SKM-1 (cell line): ENCODE data around the gene SCAF11.

Experiments
- DNase-seq: peaks from one replicate; lab custom pipeline; 2025; ENCODE audit not compliant: unreplicated experiment; lab: John Stamatoyannopoulos, UW

Gene SCAF11

DNA sequence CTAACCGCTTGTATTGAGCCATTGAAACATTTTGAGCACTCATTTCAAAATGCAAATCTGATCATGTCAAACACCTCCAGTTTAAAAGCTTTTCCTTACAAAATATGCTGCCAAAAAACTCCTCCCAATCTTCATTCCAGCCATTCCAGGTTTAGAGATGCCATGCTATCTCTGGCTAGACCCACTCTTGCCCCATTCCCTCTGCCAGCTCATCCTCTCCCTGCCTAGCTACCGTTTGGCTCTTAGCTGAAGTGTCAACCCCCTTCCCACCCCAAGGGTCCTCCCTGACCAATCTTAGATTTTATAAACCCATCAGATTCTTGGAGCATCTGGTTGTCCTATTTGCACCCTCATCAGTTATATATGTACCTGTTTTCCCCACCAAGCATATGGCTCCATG, 75.0 kb downstream of the SCAF11 start:
- DNase-seq = no peak

DNA sequence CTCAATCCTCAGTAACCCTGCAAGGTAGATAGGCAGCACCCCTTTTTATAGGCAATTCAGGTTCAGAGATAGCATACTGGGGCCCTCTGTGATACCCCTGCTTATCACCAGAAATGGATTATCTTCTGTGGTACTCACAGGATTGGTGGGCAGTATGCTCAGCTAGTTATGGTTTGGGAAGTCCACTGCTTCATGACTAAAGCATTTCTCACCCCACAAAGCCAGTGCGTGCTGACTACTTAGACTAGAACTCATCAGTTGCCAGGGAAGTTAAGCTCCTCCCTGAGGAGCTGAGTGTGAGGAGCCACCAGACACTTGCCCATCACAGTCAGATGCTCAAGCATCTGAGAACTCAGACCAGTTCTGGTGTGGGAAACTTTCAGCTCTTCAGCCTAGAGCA, 76.3 kb downstream of the SCAF11 start:
- DNase-seq = no peak

DNA sequence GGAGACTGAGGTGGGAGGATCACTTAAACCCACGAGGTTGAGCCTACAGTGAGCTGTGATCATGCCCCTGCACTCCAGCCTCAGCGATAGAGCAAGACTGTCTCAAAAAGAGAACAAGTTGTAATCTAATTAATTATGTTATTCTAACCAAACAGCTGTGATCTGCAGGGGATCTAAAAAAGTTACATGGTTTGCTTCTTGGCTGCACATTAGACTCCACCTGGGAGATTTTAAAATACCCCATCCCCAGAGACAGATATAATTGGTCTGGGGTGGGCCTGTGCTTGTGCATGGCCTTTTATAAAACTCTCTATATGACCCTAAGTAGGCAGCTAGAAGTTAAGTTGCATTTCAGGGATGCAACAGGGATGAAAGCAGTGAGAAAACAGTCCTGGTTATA, 76.7 kb downstream of the SCAF11 start:
- no peak for DNase-seq

GRCh38 chr12:45912774-45913173, 77.6 kb downstream of the SCAF11 start:
- DNase-seq = no peak

DNA sequence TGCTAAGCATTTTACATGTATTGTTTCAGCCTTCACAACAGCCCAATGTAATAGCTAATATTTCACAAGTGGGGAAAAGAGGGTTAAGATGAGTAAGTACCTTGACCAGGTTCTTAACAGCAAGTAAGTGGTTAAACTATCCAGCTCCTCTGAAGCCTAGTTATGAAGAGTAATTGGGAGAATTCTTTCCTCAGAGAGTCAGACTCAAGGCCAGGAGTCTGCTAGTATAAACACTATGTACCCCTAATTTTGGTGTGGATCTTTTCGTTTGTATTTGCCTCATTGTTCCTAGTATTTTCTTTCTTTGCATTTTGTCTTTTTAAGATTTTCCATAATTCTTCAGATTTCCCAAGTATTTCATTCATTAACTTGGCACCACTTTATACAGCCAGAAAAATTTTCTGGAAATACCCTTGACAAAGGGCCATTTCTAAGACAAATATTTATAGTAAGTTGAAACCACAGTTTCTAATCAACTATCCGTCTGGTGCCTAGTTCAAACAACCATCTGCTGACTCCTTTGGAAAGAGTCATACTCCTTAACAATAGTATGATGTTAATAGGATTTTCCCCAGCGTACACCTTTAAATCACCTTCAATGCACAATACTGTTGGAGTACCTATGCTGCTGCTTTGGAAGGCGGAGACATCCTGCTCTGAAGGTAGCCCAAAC, 81.2 kb downstream of the SCAF11 start:
- no peak for DNase-seq

DNA sequence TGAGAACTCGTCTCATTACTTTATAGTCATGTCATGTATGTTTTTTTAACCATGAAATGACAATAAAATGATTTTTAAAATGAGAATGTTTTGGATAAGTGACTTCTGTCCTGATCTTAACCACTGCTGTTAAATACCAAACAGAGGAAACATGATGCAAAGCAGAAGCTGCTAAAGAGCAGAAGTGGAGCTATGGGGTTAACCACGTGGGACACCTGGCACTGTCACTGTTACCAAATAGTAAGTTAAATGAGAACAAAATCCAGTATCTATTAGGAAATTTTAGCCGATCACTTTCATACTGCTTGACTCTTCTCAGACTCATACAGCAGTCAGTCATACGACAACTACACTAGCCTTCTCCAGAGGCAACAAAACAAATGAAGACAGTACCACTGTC, 82.4 kb downstream of the SCAF11 start:
- DNase-seq = no peak

- no peak for DNase-seq
Measured at GRCh38 chr12:45898094-45898493, 92.3 kb downstream of the SCAF11 start.

DNA sequence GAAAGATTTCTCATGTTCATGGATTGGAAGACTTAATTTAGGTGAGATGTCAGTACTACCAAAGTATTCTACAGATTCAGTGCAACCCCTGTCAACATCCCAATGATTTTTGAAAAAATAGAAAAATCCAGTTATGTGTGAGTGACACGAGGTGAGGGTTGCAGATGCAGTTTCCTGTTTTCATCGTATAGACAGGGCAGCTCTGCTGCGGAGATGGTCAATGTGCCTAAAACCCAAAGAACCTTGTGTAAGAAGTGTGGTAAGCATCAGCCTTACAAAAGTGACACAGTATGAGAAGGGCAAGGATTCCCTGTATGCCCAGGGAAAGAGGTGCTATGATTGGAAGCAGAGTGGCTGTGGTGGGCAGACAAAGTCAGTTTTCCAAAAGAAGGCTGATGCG, 94.4 kb downstream of the SCAF11 start:
- no peak for DNase-seq

- no peak for DNase-seq
Measured at GRCh38 chr12:45893240-45893639, 97.1 kb downstream of the SCAF11 start.

DNA sequence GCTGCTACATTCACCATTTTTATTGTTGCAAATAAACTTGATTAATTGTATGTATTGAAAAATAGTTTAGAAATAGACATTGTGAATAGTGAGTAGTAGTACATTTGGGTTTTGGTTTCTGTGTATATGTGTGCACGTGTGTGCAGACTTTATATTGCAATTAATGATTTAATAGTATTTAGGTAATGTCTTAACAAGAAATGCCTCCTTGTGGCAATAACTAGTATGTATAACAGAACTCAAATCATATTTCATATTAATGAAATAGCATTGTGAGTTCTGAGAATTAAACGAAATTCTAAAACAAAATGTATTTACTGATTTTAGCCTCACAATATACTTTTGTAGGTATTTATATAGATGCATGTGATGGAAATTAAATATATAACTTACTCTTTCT, 100.1 kb downstream of the SCAF11 start:
- no peak for DNase-seq

- no peak for DNase-seq
Measured at GRCh38 chr12:45887544-45887943, 102.8 kb downstream of the SCAF11 start.

DNA sequence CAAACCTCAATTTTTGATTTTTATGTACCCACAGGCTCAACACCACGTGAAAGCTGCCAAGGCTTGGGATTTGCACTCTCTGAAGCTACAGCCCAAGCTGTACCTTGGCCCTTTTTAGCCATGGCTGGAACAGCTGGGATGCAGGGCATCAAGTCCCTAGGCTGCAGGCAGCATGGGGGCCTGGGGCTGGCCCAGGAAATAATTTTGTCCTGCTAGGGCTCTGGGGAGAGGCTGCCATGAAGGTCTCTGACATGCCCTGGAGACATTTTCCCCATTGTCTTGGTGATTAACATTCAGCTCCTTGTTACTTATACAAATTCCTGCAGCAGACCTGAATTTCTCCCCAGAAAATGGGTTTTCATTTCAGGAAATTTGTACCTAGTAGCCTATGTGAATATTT, 103.7 kb downstream of the SCAF11 start:
- no peak for DNase-seq

GRCh38 chr12:45883187-45883586, 107.2 kb downstream of the SCAF11 start:
- DNase-seq = no peak

DNA sequence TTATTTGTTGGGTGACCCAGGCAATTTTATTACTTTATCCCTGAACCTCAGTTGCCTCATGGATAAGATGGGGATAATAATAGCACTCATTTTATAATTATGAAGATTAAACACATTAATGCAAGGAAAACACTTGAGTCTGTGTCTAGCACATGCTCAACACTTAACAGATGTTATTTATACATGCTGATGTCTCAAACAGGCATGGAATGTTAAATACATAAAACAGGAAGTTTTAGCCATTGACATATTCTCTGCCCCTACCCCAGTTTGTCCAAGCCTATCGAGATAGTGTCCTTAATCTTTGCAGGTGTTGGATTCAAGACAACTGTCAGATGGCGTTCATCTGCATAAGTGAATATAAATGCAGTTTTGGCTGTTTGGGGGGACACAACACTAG, 109.8 kb downstream of the SCAF11 start:
- DNase-seq = no peak

GRCh38 chr12:45879363-45879895, 110.9 kb downstream of the SCAF11 start:
- DNase-seq = no peak

DNA sequence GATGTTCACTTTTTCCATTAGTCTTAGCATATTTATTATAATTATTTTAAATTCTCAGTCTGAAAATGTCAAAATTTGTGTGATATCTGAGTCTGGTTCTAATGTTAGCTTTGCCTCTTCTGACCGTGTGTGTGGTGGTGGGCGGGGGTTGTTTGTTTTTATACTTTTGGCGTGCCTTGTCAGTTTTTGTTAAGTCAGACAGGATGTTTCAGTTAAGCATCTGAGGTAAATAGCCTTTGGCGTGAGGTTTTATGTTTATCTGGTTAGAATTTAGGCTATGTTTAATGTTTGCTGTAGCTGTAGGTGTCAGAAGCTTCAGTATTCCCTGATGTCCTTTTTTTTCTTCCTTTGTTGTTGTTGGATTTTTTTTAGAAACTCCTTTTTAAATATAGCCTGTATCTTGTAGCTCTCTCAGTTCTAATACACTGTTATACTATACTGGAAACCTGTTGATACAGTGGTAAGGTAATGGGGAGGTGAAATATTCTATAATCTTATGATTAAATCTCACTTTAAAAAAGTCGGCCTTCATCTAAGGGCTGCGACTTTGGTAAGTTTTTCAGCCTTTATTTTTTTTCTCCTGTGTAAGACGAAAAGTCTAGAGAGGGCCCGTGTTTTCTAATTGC, 111.6 kb downstream of the SCAF11 start:
- no peak for DNase-seq

- DNase-seq = no peak
Measured at GRCh38 chr12:45877069-45877468, 113.3 kb downstream of the SCAF11 start.

- no peak for DNase-seq
Measured at GRCh38 chr12:45872446-45872845, 117.9 kb downstream of the SCAF11 start.
